GM23248 (cell line): ENCODE measurements around the gene TRIM3.

ENCODE experiments used
- EZH2 ChIP-seq: fragments of 200-600 bp; sonication (generic); IDR thresholded peaks from 2 replicates; pipeline ENCODE4 v1.6.1; 2018; ENCODE audit warnings: antibody characterized with exemption, mild to moderate bottlenecking; ENCODE audit not compliant: insufficient read depth, poor library complexity, severe bottlenecking
- EZH2phosphoT487 ChIP-seq: fragments of 200-600 bp; sonication (generic); IDR thresholded peaks from 2 replicates; pipeline ENCODE4 v1.6.1; 2018; ENCODE audit warnings: antibody characterized with exemption, moderate library complexity, mild to moderate bottlenecking, low read depth; ENCODE audit not compliant: insufficient read depth

DNA sequence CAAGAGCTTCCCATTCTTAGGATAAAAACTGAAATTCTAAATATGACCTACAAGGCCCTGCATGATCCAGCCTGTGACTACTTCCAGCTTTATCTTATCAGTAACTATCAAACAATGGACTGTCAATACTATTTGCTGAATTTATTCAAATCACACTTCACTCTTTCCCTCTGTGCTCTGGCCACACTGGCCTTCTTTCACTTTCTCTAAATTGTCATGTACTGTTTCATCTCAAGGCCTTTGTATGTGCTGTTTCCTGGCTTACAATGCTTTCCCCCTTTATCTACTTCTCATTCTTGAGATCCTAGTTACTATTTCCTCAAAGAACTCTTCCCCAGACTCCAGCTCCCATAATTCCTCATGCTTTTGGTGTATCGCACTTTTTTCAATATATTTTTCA lies 13.2 kb upstream of the TRIM3 start:
- TF ChIP-seq EZH2 (no peak), EZH2phosphoT487 (no peak)
